Activated CD4-positive, alpha-beta T cell treated with anti-CD3 and anti-CD28 coated beads for 36 hours (primary cell): ENCODE results near the gene TRPM2. TPM values are rescaled to one million over a fixed set of nuclear protein-coding genes. Genes with fewer than 3 reads are reported as not detected.

ENCODE experiments used
- ATAC-seq: fragments of 200-7000 bp; cut with Tn5 transposase; one replicate; pipeline ENCODE4 v1.10.0; 2021; ENCODE audit warnings: mild to moderate bottlenecking, moderate library complexity
- CTCF ChIA-PET: fragments of 350-600 bp; sonication (Branson Sonifier 250); formaldehyde crosslinking; loops from one replicate; lab custom pipeline; 2021; ENCODE audit warnings: antibody characterized with exemption; lab: Charles Lee
- POLR2A ChIA-PET: fragments of 350-600 bp; sonication (Branson Sonifier 250); formaldehyde crosslinking; loops from one replicate; lab custom pipeline; 2021; ENCODE audit warnings: antibody characterized with exemption, inconsistent platforms; lab: Charles Lee
- DNase-seq: peaks from one replicate; pipeline ENCODE4 v3.0.0-alpha.2; 2020
- H3K27ac Mint-ChIP-seq: one replicate; pipeline ENCODE4 v1.8.0; 2021; ENCODE audit warnings: mixed read lengths
- H3K27me3 Mint-ChIP-seq: one replicate; pipeline ENCODE4 v1.8.0; 2021; ENCODE audit warnings: mixed read lengths
- H3K36me3 Mint-ChIP-seq: one replicate; pipeline ENCODE4 v1.8.0; 2021; ENCODE audit warnings: low read depth, mixed read lengths
- H3K4me1 Mint-ChIP-seq: one replicate; pipeline ENCODE4 v1.8.0; 2021; ENCODE audit warnings: mixed read lengths
- H3K4me3 Mint-ChIP-seq: one replicate; pipeline ENCODE4 v1.8.0; 2021; ENCODE audit warnings: mild to moderate bottlenecking, moderate library complexity, mixed read lengths
- H3K9me3 Mint-ChIP-seq: one replicate; pipeline ENCODE4 v1.8.0; 2021; ENCODE audit warnings: low read depth, mixed read lengths
- intact Hi-C, 2 experiments: fragments of 100-400 bp; cut with DNase I in 1 of 2; cut with micrococcal nuclease in 1 of 2; formaldehyde crosslinking; loops; one replicate each; pipeline versions ENCODE4 v1.14.2 to v1.15.1; 2022 to 2024; cut with DNase I, micrococcal nuclease
- total RNA-seq, 2 experiments: library from RNA; stranded (reverse); gene quantifications; one replicate each; pipeline ENCODE4 v1.2.3, GENCODE V29; 2021

The TRPM2 gene
- total RNA-seq, 2 experiments from 2014 or later: 1.5 to 1.7 TPM

- ATAC-seq: no peak
- Mint-ChIP-seq H3K9me3 (peaks cover 14% of the 10 kb centered on the region), H3K4me1 (peaks cover 8% of the 10 kb centered on the region), H3K27me3 (no peaks in the 10 kb centered on the region), H3K4me3 (no peak overlapping the region), H3K36me3 (peaks cover 3% of the 10 kb centered on the region), H3K27ac (no peak overlapping the region)
- POLR2A ChIA-PET: no interaction called here
- no peak for DNase-seq
- CTCF ChIA-PET: no interaction called here
- intact Hi-C loops: no loop called here
Measured at GRCh38 chr21:44379991-44380865, 26.8 kb downstream of the TRPM2 start.

GRCh38 chr21:44380876-44381275 lies 27.5 kb downstream of the TRPM2 start:
- Mint-ChIP-seq H3K27ac (no peak overlapping the region), H3K36me3 (peaks cover 3% of the 10 kb centered on the region), H3K27me3 (no peaks in the 10 kb centered on the region), H3K4me1 (peaks cover 2% of the 10 kb centered on the region), H3K9me3 (peaks cover 14% of the 10 kb centered on the region), H3K4me3 (no peak overlapping the region)
- CTCF ChIA-PET: no interaction called here
- DNase-seq (no peak), ATAC-seq (no peak)
- intact Hi-C loops: no loop called here
- POLR2A ChIA-PET: no interaction called here

- H3K27ac Mint-ChIP-seq: no peak overlapping the region
- H3K27me3 Mint-ChIP-seq: no peaks in the 10 kb centered on the region
- H3K4me1 Mint-ChIP-seq: no peaks in the 10 kb centered on the region
- intact Hi-C loops: no loop called here
- peaks cover 3% of the 10 kb centered on the region for H3K36me3 Mint-ChIP-seq
- DNase-seq (no peak), ATAC-seq (no peak)
- POLR2A ChIA-PET: no interaction called here
- H3K9me3 Mint-ChIP-seq: peaks cover 14% of the 10 kb centered on the region
- no peak overlapping the region for H3K4me3 Mint-ChIP-seq
- CTCF ChIA-PET: no interaction called here
Measured at GRCh38 chr21:44381874-44382273, 28.5 kb downstream of the TRPM2 start.

- Mint-ChIP-seq H3K27me3 (no peaks in the 10 kb centered on the region), H3K36me3 (peaks cover 3% of the 10 kb centered on the region), H3K4me1 (no peaks in the 10 kb centered on the region), H3K4me3 (no peak overlapping the region), H3K27ac (no peak overlapping the region), H3K9me3 (peaks cover 14% of the 10 kb centered on the region)
- ATAC-seq (no peak), DNase-seq (no peak)
- intact Hi-C loops: no loop called here
- ChIA-PET CTCF (interaction anchor here (0.7 kb wide), 1 partner anchor 29 kb away, joined by 3 read pairs; no protein-coding TSS in a partner anchor), POLR2A (no interaction called here)
Measured at GRCh38 chr21:44382536-44382935, 29.1 kb downstream of the TRPM2 start.

- no peak for ATAC-seq
- POLR2A ChIA-PET: no interaction called here
- no peak for DNase-seq
- intact Hi-C loops: no loop called here
- Mint-ChIP-seq H3K27me3 (no peaks in the 10 kb centered on the region), H3K36me3 (peaks cover 3% of the 10 kb centered on the region), H3K4me3 (no peak overlapping the region), H3K27ac (no peak overlapping the region), H3K9me3 (peaks cover 14% of the 10 kb centered on the region), H3K4me1 (no peaks in the 10 kb centered on the region)
- CTCF ChIA-PET: interaction anchor here (0.6 to 0.7 kb wide), 3 partner anchors 28 to 366 kb away, joined by 3 to 4 read pairs (median 3); no protein-coding TSS in a partner anchor
Measured at GRCh38 chr21:44383216-44383615, 29.8 kb downstream of the TRPM2 start.

- DNase-seq (no peak), ATAC-seq (no peak)
- ChIA-PET POLR2A (no interaction called here), CTCF (no interaction called here)
- Mint-ChIP-seq H3K36me3 (peaks cover 3% of the 10 kb centered on the region), H3K27me3 (no peaks in the 10 kb centered on the region), H3K27ac (no peak overlapping the region), H3K4me1 (no peaks in the 10 kb centered on the region), H3K9me3 (peaks cover 14% of the 10 kb centered on the region), H3K4me3 (no peak overlapping the region)
- intact Hi-C loops: no loop called here
Measured at GRCh38 chr21:44384968-44385367, 31.5 kb downstream of the TRPM2 start.

- Mint-ChIP-seq H3K4me1 (no peaks in the 10 kb centered on the region), H3K4me3 (no peak overlapping the region)
Measured at GRCh38 chr21:44389335-44389734, 35.9 kb downstream of the TRPM2 start.

GRCh38 chr21:44390886-44391285 lies 37.5 kb downstream of the TRPM2 start:
- ATAC-seq: no peak
- intact Hi-C loops: no loop called here

More at GRCh38 chr21:44389335-44389734, 35.9 kb downstream of the TRPM2 start:
- ChIA-PET CTCF (no interaction called here), POLR2A (no interaction called here)
- H3K9me3 Mint-ChIP-seq: peaks cover 7% of the 10 kb centered on the region
- no peak overlapping the region for H3K27ac Mint-ChIP-seq
- no peaks in the 10 kb centered on the region for H3K27me3 Mint-ChIP-seq
- no peaks in the 10 kb centered on the region for H3K36me3 Mint-ChIP-seq
- ATAC-seq: no peak
- intact Hi-C loops: no loop called here
- DNase-seq: no peak

GRCh38 chr21:44391345-44392091 lies 38.1 kb downstream of the TRPM2 start:
- intact Hi-C loops: no loop called here
- POLR2A ChIA-PET: no interaction called here
- ATAC-seq: no peak
- H3K9me3 Mint-ChIP-seq: no peaks in the 10 kb centered on the region
- no peak for DNase-seq
- H3K4me1 Mint-ChIP-seq: no peaks in the 10 kb centered on the region
- no peak overlapping the region for H3K27ac Mint-ChIP-seq
- CTCF ChIA-PET: no interaction called here
- no peak overlapping the region for H3K4me3 Mint-ChIP-seq
- H3K36me3 Mint-ChIP-seq: no peaks in the 10 kb centered on the region
- no peaks in the 10 kb centered on the region for H3K27me3 Mint-ChIP-seq

More at GRCh38 chr21:44390886-44391285, 37.5 kb downstream of the TRPM2 start:
- H3K36me3 Mint-ChIP-seq: no peaks in the 10 kb centered on the region
- no peak for DNase-seq
- no peaks in the 10 kb centered on the region for H3K4me1 Mint-ChIP-seq
- H3K4me3 Mint-ChIP-seq: no peak overlapping the region
- no peaks in the 10 kb centered on the region for H3K27me3 Mint-ChIP-seq
- ChIA-PET CTCF (interaction anchor here (0.8 kb wide), 1 partner anchor 96 kb away, joined by 4 read pairs; no protein-coding TSS in a partner anchor), POLR2A (no interaction called here)
- H3K27ac Mint-ChIP-seq: no peak overlapping the region
- H3K9me3 Mint-ChIP-seq: no peaks in the 10 kb centered on the region

- Mint-ChIP-seq H3K4me1 (no peaks in the 10 kb centered on the region), H3K9me3 (no peaks in the 10 kb centered on the region), H3K27ac (no peak overlapping the region), H3K27me3 (no peaks in the 10 kb centered on the region), H3K4me3 (no peak overlapping the region), H3K36me3 (no peaks in the 10 kb centered on the region)
- intact Hi-C loops: no loop called here
- CTCF ChIA-PET: no interaction called here
- POLR2A ChIA-PET: no interaction called here
- ATAC-seq (no peak), DNase-seq (no peak)
Measured at GRCh38 chr21:44392185-44392584, 38.8 kb downstream of the TRPM2 start.

GRCh38 chr21:44392916-44393315 lies 39.5 kb downstream of the TRPM2 start:
- no peaks in the 10 kb centered on the region for H3K27me3 Mint-ChIP-seq
- ChIA-PET POLR2A (no interaction called here), CTCF (interaction anchor here (0.9 kb wide), 1 partner anchor 400 kb away, joined by 3 read pairs; no protein-coding TSS in a partner anchor)
- intact Hi-C loops: no loop called here
- H3K9me3 Mint-ChIP-seq: no peaks in the 10 kb centered on the region
- H3K36me3 Mint-ChIP-seq: no peaks in the 10 kb centered on the region
- no peak for DNase-seq
- ATAC-seq: no peak
- no peak overlapping the region for H3K4me3 Mint-ChIP-seq
- H3K27ac Mint-ChIP-seq: no peak overlapping the region
- no peaks in the 10 kb centered on the region for H3K4me1 Mint-ChIP-seq
